Skeletal muscle tissue (tissue), 4 donors: ENCODE measurements around the gene MYCBPAP. TPM values are rescaled to one million over a fixed set of nuclear protein-coding genes. Genes with fewer than 3 reads are reported as not detected.

Experiments
- H3K27ac ChIP-seq: one replicate; pipeline ENCODE4 v1.7.0; 2013; ENCODE audit warnings: mild to moderate bottlenecking, low read depth, low read length, inconsistent platforms
- H3K27me3 ChIP-seq, 3 donors: one replicate each; pipeline ENCODE4 v1.7.0; 2013; ENCODE audit warnings: low read length in 3 of 3; ENCODE audit not compliant: control insufficient read depth in 3 of 3, insufficient read depth in 3 of 3
- H3K36me3 ChIP-seq, 3 donors: one replicate each; pipeline ENCODE4 v1.7.0; 2013; ENCODE audit warnings: low read length in 3 of 3; ENCODE audit not compliant: control insufficient read depth in 3 of 3, insufficient read depth in 3 of 3
- H3K4me1 ChIP-seq, 3 donors: one replicate each; pipeline ENCODE4 v1.7.0; 2013; ENCODE audit warnings: low read length in 3 of 3, mild to moderate bottlenecking in 3 of 3; ENCODE audit not compliant: control insufficient read depth in 3 of 3, insufficient read depth in 3 of 3
- H3K4me3 ChIP-seq, 3 donors: one replicate each; pipeline ENCODE4 v1.7.0; 2013; ENCODE audit warnings: low read length in 3 of 3
- H3K9ac ChIP-seq, 3 donors: one replicate each; pipeline ENCODE4 v1.7.0; 2013; ENCODE audit warnings: low read length in 3 of 3, mild to moderate bottlenecking in 3 of 3, moderate library complexity in 2 of 3, low read depth in 1 of 3
- H3K9me3 ChIP-seq, 3 donors: one replicate each; pipeline ENCODE4 v1.7.0; 2013; ENCODE audit warnings: low read length in 3 of 3; ENCODE audit not compliant: control insufficient read depth in 3 of 3
- total RNA-seq: library from RNA; depleted of rRNA; stranded (reverse); fragments of >200 nt; gene quantifications from one replicate; pipeline ENCODE4 v1.2.3, GENCODE V29; 2014
- donor health status: Osteomylitis.

Gene MYCBPAP
- total RNA-seq, 1 donor from 2014 or later = under 0.01 TPM

GRCh38 chr17:50478391-50479381 is 29.6 kb upstream of the MYCBPAP start, which contains the start of gene RSAD1:
Gene RSAD1 (plus strand): TSS chr17:50478860. CDS start chr17:50478885, 25 bp downstream.
- Histone ChIP-seq H3K4me1 (peaks cover 29 to 38% (median 34%) of the 10 kb centered on the region in 3 donors), H3K9me3 (no peaks in the 10 kb centered on the region), H3K36me3 (peaks cover 16 to 27% (median 21%) of the 10 kb centered on the region in 3 donors), H3K27ac (peak within 1 kb of the TSS; percentile 91), H3K9ac (peak within 1 kb of the TSS; percentile 86 to 94 (median 92)), H3K4me3 (peak within 1 kb of the TSS; percentile 81 to 91 (median 89)), H3K27me3 (peaks cover 0 to 6% (median 0%) of the 10 kb centered on the region in 3 donors)

- H3K36me3 ChIP-seq = peaks cover 21 to 33% (median 24%) of the 10 kb centered on the region in 3 donors
- no peaks in the 10 kb centered on the region for H3K9me3 ChIP-seq
- peaks cover 0 to 6% (median 0%) of the 10 kb centered on the region in 3 donors for H3K27me3 ChIP-seq
- H3K9ac ChIP-seq = peak overlapping the region; percentile 72 to 94 (median 86)
- H3K4me1 ChIP-seq = peaks cover 29 to 38% (median 34%) of the 10 kb centered on the region in 3 donors
- peak overlapping the region; percentile 91 for H3K27ac ChIP-seq
- peak overlapping the region; percentile 81 to 91 (median 89) for H3K4me3 ChIP-seq
Observed at GRCh38 chr17:50479522-50480141, 28.6 kb upstream of the MYCBPAP start.

- Histone ChIP-seq H3K36me3 (peaks cover 26 to 39% (median 27%) of the 10 kb centered on the region in 3 donors), H3K4me1 (peaks cover 29 to 38% (median 34%) of the 10 kb centered on the region in 3 donors), H3K27me3 (peaks cover 0 to 6% (median 0%) of the 10 kb centered on the region in 3 donors), H3K4me3 (peak overlapping the region in 1 of 3 donors; percentile 81), H3K27ac (peak overlapping the region; percentile 91), H3K9me3 (no peaks in the 10 kb centered on the region), H3K9ac (peak overlapping the region in 2 of 3 donors; percentile 72 to 86)
Observed at GRCh38 chr17:50480142-50480764, 28.0 kb upstream of the MYCBPAP start.

- H3K4me3 ChIP-seq = no peak overlapping the region
- no peaks in the 10 kb centered on the region for H3K9me3 ChIP-seq
- H3K9ac ChIP-seq = no peak overlapping the region
- peaks cover 0 to 6% (median 0%) of the 10 kb centered on the region in 3 donors for H3K27me3 ChIP-seq
- H3K36me3 ChIP-seq = peaks cover 32 to 46% (median 33%) of the 10 kb centered on the region in 3 donors
- H3K27ac ChIP-seq = no peak overlapping the region
- H3K4me1 ChIP-seq = peaks cover 29 to 38% (median 34%) of the 10 kb centered on the region in 3 donors
Observed at GRCh38 chr17:50480854-50481490, 27.3 kb upstream of the MYCBPAP start.

- Histone ChIP-seq H3K9ac (peak overlapping the region; percentile 10 to 60 (median 28)), H3K27me3 (peaks cover 0 to 1% (median 0%) of the 10 kb centered on the region in 3 donors), H3K27ac (peak overlapping the region; percentile 77), H3K36me3 (peaks cover 32 to 46% (median 33%) of the 10 kb centered on the region in 3 donors), H3K4me3 (no peak overlapping the region), H3K9me3 (no peaks in the 10 kb centered on the region), H3K4me1 (peaks cover 28 to 38% (median 34%) of the 10 kb centered on the region in 3 donors)
Observed at GRCh38 chr17:50481648-50482047, 26.6 kb upstream of the MYCBPAP start.

GRCh38 chr17:50482110-50482509 is 26.1 kb upstream of the MYCBPAP start:
- Histone ChIP-seq H3K27me3 (no peaks in the 10 kb centered on the region), H3K9me3 (no peaks in the 10 kb centered on the region), H3K27ac (peak overlapping the region; percentile 77), H3K4me3 (no peak overlapping the region), H3K4me1 (peaks cover 27 to 38% (median 34%) of the 10 kb centered on the region in 3 donors), H3K36me3 (peaks cover 33 to 48% (median 36%) of the 10 kb centered on the region in 3 donors), H3K9ac (peak overlapping the region; percentile 10 to 60 (median 28))

GRCh38 chr17:50482516-50482915 is 25.7 kb upstream of the MYCBPAP start:
- peak overlapping the region; percentile 77 for H3K27ac ChIP-seq
- H3K9me3 ChIP-seq = no peaks in the 10 kb centered on the region
- H3K27me3 ChIP-seq = no peaks in the 10 kb centered on the region
- H3K4me1 ChIP-seq = peaks cover 27 to 40% (median 35%) of the 10 kb centered on the region in 3 donors
- peaks cover 37 to 49% (median 40%) of the 10 kb centered on the region in 3 donors for H3K36me3 ChIP-seq
- peak overlapping the region in 2 of 3 donors; percentile 28 to 60 for H3K9ac ChIP-seq
- H3K4me3 ChIP-seq = peak overlapping the region in 1 of 3 donors; percentile 1

GRCh38 chr17:50483266-50483665 is 25.0 kb upstream of the MYCBPAP start:
- Histone ChIP-seq H3K36me3 (peaks cover 40 to 49% (median 41%) of the 10 kb centered on the region in 3 donors), H3K27me3 (no peaks in the 10 kb centered on the region), H3K4me1 (peaks cover 19 to 34% (median 34%) of the 10 kb centered on the region in 3 donors), H3K9ac (peak overlapping the region in 2 of 3 donors; percentile 25 to 38), H3K9me3 (no peaks in the 10 kb centered on the region), H3K4me3 (no peak overlapping the region), H3K27ac (peak overlapping the region; percentile 77)
